Measurements from ENCODE around the gene P2RX7. TPM values are rescaled to one million over a fixed set of nuclear protein-coding genes. Genes with fewer than 3 reads are reported as not detected.

P2RX7 gene
- total and polyA plus RNA-seq, 9 of the 15 experiments (the other 6 are each of a cell fraction or from before 2014, with no cell fraction given): 0.04 to 0.65 (median 0.30) TPM

DNA sequence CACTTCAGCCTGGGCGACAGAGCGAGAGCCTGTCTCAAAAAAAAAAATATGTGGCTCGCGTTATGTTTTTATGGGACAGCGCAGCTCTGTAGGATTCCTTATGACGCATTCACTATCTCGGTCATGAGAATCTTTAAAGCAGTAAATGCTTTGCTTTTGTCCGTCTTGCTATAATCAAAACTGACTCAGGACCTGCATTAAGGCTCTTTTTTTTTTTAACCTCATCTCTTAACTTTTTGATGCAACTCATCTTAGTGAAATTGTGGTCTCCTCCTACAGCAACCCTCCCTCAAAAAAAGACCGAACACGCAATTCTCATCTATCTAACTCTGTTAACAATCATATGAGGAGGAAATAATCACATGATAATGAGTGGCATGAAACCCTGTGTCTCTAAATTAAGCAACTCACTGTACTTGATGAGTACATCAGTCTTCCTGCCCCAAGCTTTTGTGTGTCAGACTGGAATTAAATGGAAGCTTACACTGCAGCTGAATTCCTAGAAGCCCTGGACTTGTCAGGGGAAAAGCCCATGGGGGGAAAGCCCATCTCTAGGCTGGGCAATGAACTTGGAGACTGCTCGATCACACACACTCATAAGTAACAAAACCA, 81.6 kb downstream of the P2RX7 start:
- H3K4me2 ChIP-seq (ENCODE audit: insufficient read depth, low read length): no peak overlapping the region
- BruUV-seq (replicated peaks): no TSS peak
- FAIRE-seq (no peak), DNase-seq (ENCODE audit: extremely low read depth in 1 of 4, low spot score in 3 of 4) (peak in 1 of 4 experiments; percentile 1), ATAC-seq (no peak)
- 0 out of 2 replicates have a peak, but pooled peaks have one; percentile 9 for TF ChIP-seq BACH1 (tag; IDR thresholded peaks at IDR 0.05)
- TF ChIP-seq SRSF9 (IDR thresholded peaks at IDR 0.05; ENCODE audit: borderline replicate concordance, low read depth, low read length): no peak
- TF ChIP-seq DACH1 (IDR thresholded peaks at IDR 0.05; ENCODE audit: partially characterized antibody): no peak
- H3K4me3 ChIP-seq: no peak overlapping the region
- peaks cover 10% of the 10 kb centered on the region; the same call in 1 of the 3 replicates for H3K36me3 ChIP-seq (ENCODE audit: control insufficient read depth, insufficient read depth, low read length)
- H3K79me2 ChIP-seq (ENCODE audit: control insufficient read depth, insufficient read depth, low read length): peaks cover 13% of the 10 kb centered on the region; the same call in 2 of the 3 replicates
- no peak overlapping the region for H2AFZ ChIP-seq (ENCODE audit: low read depth, low read length)
- in situ Hi-C loops (cut with MboI) (no loop called here), intact Hi-C loops (cut with micrococcal nuclease) (loop anchor here (5.0 to 10.0 kb wide), 2 partner anchors 152 to 209 kb away; no protein-coding TSS in a partner anchor)
- H3K9ac ChIP-seq (ENCODE audit: insufficient read depth in 1 of 2, low read depth in 2 of 2, low read length in 2 of 2): no peak overlapping the region
- no peaks in the 10 kb centered on the region for H3K9me3 ChIP-seq (replicated peaks; ENCODE audit: control insufficient read depth, insufficient read depth, low read depth, low read length)
- H4K20me1 ChIP-seq (replicated peaks; ENCODE audit: control insufficient read depth, insufficient read depth, low read length): no peaks in the 10 kb centered on the region
- no peaks in the 10 kb centered on the region for H3K27me3 ChIP-seq (ENCODE audit: control insufficient read depth in 2 of 2, insufficient read depth in 2 of 2, low read length in 2 of 2)
- peaks cover 6% of the 10 kb centered on the region for H3K9me1 ChIP-seq (ENCODE audit: control insufficient read depth, insufficient read depth, low read length)
- no peak overlapping the region for H3K27ac ChIP-seq (ENCODE audit: extremely low read depth, low read depth, low read length)
- ChIA-PET CTCF (ENCODE audit: low intra/inter-chr PET ratio) (no interaction called here), POLR2A (interaction anchor here (0.6 to 1.6 kb wide), 2 partner anchors 8 to 10 kb away, joined by 3 to 5 read pairs; no protein-coding TSS in a partner anchor)
- WGBS (ENCODE audit: insufficient coverage, low coverage, missing lambda C conversion rate): 70% methylated on average over 11 of the region's 11 CpGs
- H3K4me1 ChIP-seq (replicated peaks in 1 of 2; ENCODE audit: control insufficient read depth in 2 of 2, insufficient read depth in 2 of 2, low read length in 2 of 2): peaks cover 12 to 21% of the 10 kb centered on the region in 2 experiments; a peak in 4 of 5 replicates
